Thoracic aorta (tissue), 2 donors: ENCODE data around the gene ERCC6. TPM values are rescaled to one million over a fixed set of nuclear protein-coding genes. Genes with fewer than 3 reads are reported as not detected.
A peak's percentile ranks its signal among the peaks of the same experiment; 100 is the strongest.

Experiments
- ATAC-seq: fragments of 150-250 bp; one replicate; pipeline ENCODE4 v1.8.0; 2017; ENCODE audit warnings: low read depth; ENCODE audit not compliant: insufficient number of reproducible peaks, low FRiP score
- DNase-seq: peaks from one replicate; pipeline ENCODE4 v3.0.0-alpha.2; 2020; ENCODE audit warnings: low spot score
- H3K27ac ChIP-seq, 2 donors: fragments of 200-600 bp; sonication (generic); 1 replicate in 1 of 2; 2 replicates in 1 of 2; pipeline ENCODE4 v1.5.1; 2016; ENCODE audit warnings: mild to moderate bottlenecking in 2 of 2, moderate library complexity in 2 of 2
- H3K27me3 ChIP-seq: fragments of 200-600 bp; sonication (generic); replicated peaks from 2 replicates; pipeline ENCODE4 v1.6.0; 2016; ENCODE audit warnings: mild to moderate bottlenecking; ENCODE audit not compliant: insufficient read depth
- H3K36me3 ChIP-seq: fragments of 200-600 bp; sonication (generic); one replicate; pipeline ENCODE4 v1.5.1; 2016
- H3K4me1 ChIP-seq, 2 donors: fragments of 200-600 bp; sonication (generic); 1 replicate in 1 of 2; 2 replicates in 1 of 2; pipeline versions ENCODE4 v1.5.1 to v1.6.0; 2016; ENCODE audit warnings: low read depth in 2 of 2, mild to moderate bottlenecking in 1 of 2; ENCODE audit not compliant: control insufficient read depth in 1 of 2
- H3K4me3 ChIP-seq: fragments of 200-600 bp; sonication (generic); 2 replicates; pipeline ENCODE4 v1.5.1; 2016; ENCODE audit warnings: mild to moderate bottlenecking
- H3K9me3 ChIP-seq: fragments of 200-600 bp; sonication (generic); 2 replicates; pipeline ENCODE4 v1.5.1; 2016
- CTCF ChIP-seq: fragments of 200-600 bp; sonication (generic); IDR thresholded peaks from one replicate; pipeline ENCODE4 v1.5.1; 2019; ENCODE audit warnings: antibody characterized with exemption
- total RNA-seq, 2 donors: library from RNA; depleted of rRNA; stranded (reverse); fragments of >200 nt; gene quantifications; one replicate each; pipeline versions ENCODE4 v1.1.0 to v1.2.3, GENCODE V29; 2016

The ERCC6 gene
- total RNA-seq, 2 donors from 2014 or later: 37.7 to 50.4 TPM

GRCh38 chr10:49521062-49521461, 17.9 kb downstream of the ERCC6 start:
- no peaks in the 10 kb centered on the region for H3K9me3 ChIP-seq
- no peaks in the 10 kb centered on the region for H3K27me3 ChIP-seq
- H3K27ac ChIP-seq: no peak overlapping the region
- H3K4me3 ChIP-seq: no peak overlapping the region
- TF ChIP-seq CTCF: no peak
- peaks cover 10% of the 10 kb centered on the region for H3K36me3 ChIP-seq
- ATAC-seq: no peak
- no peak for DNase-seq
- peaks cover 24 to 42% of the 10 kb centered on the region in 2 donors for H3K4me1 ChIP-seq

GRCh38 chr10:49520122-49520775, 18.7 kb downstream of the ERCC6 start:
- Histone ChIP-seq H3K9me3 (no peaks in the 10 kb centered on the region), H3K4me3 (no peak overlapping the region), H3K27ac (no peak overlapping the region), H3K4me1 (peaks cover 23 to 38% of the 10 kb centered on the region in 2 donors), H3K27me3 (no peaks in the 10 kb centered on the region), H3K36me3 (peaks cover 10% of the 10 kb centered on the region)
- TF ChIP-seq CTCF: no peak
- ATAC-seq (no peak), DNase-seq (no peak)

GRCh38 chr10:49519717-49520116, 19.2 kb downstream of the ERCC6 start:
- H3K27me3 ChIP-seq: no peaks in the 10 kb centered on the region
- H3K36me3 ChIP-seq: peaks cover 10% of the 10 kb centered on the region
- no peak overlapping the region for H3K4me3 ChIP-seq
- no peak overlapping the region for H3K27ac ChIP-seq
- TF ChIP-seq CTCF: no peak
- no peaks in the 10 kb centered on the region for H3K9me3 ChIP-seq
- H3K4me1 ChIP-seq: peaks cover 17 to 33% of the 10 kb centered on the region in 2 donors
- DNase-seq (no peak), ATAC-seq (no peak)

- no peaks in the 10 kb centered on the region for H3K9me3 ChIP-seq
- peaks cover 13 to 27% of the 10 kb centered on the region in 2 donors for H3K4me1 ChIP-seq
- H3K27ac ChIP-seq: no peak overlapping the region
- no peaks in the 10 kb centered on the region for H3K27me3 ChIP-seq
- DNase-seq: no peak
- no peak overlapping the region for H3K4me3 ChIP-seq
- peaks cover 6% of the 10 kb centered on the region for H3K36me3 ChIP-seq
- ATAC-seq: no peak
- peak; percentile 53 for TF ChIP-seq CTCF
Measured at GRCh38 chr10:49518982-49519578, 19.8 kb downstream of the ERCC6 start.

- H3K4me3 ChIP-seq: no peak overlapping the region
- no peak for DNase-seq
- H3K27ac ChIP-seq: no peak overlapping the region
- peak; percentile 1 for ATAC-seq
- H3K36me3 ChIP-seq: peaks cover 1% of the 10 kb centered on the region
- H3K27me3 ChIP-seq: no peaks in the 10 kb centered on the region
- TF ChIP-seq CTCF: no peak
- no peaks in the 10 kb centered on the region for H3K9me3 ChIP-seq
- peaks cover 13 to 23% of the 10 kb centered on the region in 2 donors for H3K4me1 ChIP-seq
Measured at GRCh38 chr10:49518566-49518965, 20.4 kb downstream of the ERCC6 start.
